HG03039 (cell line): ENCODE results near the gene STIMATE.

Source experiments
- ATAC-seq: cut with Tn5 transposase; IDR thresholded peaks from one replicate; pipeline ENCODE4 v1.9.1; 2021; ENCODE audit warnings: mild to moderate bottlenecking, moderate library complexity; ENCODE audit not compliant: unreplicated experiment

The STIMATE gene

GRCh38 chr3:52897130-52898122 is at the start of gene STIMATE:
STIMATE (minus strand) TSS chr3:52897548; CDS start chr3:52897450, 98 bp downstream.
- ATAC-seq: peak; percentile 85

- no peak for ATAC-seq
These were observed 42.3 kb upstream of the STIMATE start for GRCh38 chr3:52939600-52939999.

DNA sequence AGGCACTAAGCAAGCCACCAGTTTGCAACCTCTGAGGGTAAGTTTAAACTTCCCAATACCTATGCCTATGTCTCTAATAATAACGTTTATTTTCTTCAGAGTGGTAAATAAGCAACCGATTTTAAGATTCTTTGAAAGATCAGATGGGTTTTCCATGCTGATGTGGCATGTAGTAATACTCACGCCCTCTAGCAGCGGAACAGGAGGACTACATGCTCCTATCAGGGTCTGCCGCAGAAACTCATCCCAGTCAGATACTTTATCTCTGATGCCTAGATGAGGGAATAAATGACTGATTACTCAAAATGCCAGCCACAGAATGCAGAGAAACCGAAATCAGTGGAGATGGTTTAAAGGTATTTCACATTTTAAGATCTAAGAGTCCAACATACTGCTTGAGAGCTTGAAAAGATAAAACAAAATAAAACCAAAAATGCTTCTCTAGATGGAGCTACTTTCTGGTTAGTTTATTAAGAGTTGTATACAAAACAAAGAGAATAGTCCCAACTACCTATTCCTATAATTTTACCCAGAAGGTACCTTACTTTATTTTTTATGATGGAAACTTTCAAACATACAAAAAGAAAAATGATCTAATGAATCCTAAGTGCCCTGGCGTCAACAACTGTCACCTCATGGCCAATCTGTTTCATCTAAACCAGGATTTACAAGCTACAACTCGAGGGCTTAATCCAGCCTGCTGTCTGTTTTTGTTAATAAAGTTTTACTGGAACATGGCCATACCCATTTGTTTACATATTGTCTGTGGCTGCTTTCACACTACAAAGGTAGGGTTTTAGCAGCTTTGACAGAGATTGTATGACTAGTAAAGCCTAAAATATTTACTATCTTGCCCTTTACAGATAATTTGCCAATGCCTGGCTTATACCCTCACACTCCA is 37.5 kb upstream of the STIMATE start:
- peak; percentile 49 for ATAC-seq

GRCh38 chr3:52931889-52932288 is 34.5 kb upstream of the STIMATE start:
- ATAC-seq: no peak

GRCh38 chr3:52931328-52931727 is 34.0 kb upstream of the STIMATE start:
- ATAC-seq: no peak

- no peak for ATAC-seq
These were observed 33.4 kb upstream of the STIMATE start for GRCh38 chr3:52930748-52931147.

DNA sequence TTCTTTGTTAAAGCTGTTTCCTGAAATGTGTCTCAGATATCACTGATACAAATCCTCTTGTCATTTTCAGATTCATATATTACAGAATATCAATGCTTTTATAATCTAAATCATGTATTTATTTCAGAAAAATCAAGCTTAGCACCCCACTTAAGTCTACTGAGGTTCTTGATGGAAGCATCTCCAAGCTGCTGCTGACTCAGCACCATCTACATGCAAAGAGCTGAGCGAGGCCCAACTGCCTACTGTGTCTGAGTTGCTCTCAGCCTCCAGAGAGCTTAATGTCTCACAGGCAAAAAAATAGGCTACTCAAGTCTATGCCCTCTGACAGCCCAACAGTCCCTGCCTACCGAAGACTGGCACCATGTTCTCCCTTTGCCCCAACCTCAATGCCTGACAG is 29.2 kb upstream of the STIMATE start:
- no peak for ATAC-seq

DNA sequence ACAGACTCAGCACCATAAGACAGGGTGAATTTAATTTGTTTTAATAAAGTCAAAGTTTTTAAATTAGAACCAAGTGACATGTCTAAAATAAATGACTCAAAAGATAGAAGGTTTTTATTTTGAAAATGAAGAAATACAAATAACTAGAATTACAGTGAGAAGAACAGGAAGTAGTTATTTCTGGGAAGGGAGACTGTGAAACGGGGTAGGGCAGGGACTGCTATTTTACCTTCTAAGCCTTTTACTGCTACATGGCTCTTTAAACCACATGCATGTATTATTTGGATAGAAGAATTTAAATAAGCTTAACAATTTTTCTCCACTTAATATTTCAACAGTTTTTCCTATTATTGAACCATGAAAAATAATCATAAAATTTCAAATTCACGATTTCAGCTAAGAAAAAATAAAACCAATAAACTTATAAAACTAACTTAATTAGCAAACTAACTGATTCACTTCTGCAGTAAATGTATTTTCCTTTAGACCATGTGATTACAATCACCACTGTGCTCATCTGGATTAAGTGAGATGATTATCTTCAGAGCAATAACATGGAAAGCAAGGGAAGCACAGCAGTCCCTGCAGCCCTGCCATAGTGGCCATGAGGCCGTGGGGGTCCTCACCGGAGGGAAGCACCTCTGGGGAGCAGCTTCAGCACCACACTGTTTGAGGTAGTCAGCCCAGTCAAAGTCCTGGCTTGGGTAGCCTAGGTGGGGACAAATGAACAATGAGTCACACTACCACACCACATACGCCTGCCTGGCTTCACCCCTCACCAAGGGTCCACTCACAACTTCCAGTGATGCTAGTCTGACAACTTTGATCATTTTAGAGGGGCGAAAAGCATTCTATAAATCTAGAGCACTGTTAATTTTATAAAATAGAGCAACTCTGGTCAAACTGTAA is 28.3 kb upstream of the STIMATE start:
- no peak for ATAC-seq

GRCh38 chr3:52923963-52924362 is 26.6 kb upstream of the STIMATE start:
- ATAC-seq: no peak

DNA sequence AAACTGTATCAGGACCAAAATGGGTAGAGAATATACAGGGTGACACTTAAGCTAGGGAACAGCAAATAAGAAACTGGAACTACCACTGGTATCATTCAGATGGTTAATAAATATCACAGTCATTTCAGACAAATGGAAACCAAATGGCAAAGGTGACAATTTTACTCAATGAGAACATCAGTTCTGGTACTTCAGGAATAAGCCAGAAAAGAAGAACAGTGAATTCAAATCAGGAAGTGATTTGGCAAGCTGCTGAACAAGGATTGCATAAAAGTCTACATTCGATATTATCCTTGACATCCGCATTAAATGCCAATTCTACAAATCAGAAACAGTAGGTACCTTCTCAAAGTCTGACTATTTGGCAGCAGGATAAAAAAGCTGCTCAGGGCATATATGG is 23.5 kb upstream of the STIMATE start:
- no peak for ATAC-seq

DNA sequence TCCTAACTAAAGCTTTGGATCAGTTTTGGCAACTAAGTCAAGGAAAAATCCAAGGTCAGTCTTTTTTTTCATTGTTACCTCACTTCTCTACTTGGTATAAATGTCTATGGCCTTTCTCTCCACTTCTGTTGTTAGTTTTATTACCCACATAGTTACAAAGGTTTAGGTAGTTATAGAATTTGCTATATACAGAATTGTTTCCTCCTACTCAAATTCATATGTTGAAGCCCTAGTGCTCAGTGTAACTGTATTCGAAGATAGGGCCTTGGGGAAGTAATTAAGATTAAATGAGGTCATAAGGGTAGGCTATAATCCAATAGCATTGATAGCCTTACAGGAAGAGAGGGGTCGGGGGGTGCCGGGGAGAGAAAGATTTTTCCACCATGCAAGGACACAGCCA is 19.7 kb upstream of the STIMATE start:
- ATAC-seq: no peak

DNA sequence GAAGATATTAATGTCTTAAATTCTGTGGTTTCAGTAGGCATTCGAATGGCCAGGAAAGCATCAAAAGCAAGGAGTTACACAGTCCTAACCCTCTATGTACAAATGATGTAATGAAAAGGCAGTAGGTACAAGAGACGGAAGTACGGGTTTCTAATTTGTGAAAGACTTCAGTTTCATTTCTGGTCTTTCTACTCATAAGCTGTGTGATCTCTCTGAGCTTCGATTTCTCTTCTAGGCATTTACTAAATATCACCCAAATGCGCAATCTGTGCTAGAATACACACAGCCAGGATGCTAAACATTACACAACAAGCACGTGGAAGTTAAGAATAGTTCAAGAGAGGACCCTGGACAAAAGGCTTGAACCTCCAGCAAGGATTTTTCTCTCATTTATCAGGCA is 17.9 kb upstream of the STIMATE start:
- no peak for ATAC-seq

GRCh38 chr3:52912885-52913731 is 15.8 kb upstream of the STIMATE start:
- ATAC-seq: no peak

DNA sequence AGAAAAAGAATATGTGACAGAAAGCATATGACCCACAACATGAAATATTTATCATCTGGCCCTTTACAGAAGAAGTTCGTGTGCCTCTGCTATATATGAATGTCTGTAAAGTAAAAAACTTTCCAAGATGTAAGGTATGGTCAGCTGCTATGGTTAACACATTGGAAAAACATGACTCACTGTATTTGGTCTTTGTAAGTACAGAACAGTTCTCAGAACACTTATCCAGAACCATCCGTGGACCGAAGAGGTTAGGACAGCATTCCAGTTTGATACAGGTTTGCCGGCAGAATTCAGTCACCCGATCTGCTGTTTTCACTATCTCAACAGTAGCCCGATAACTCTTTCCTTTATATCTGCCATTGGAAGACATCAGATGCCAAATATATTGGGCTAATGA is 13.5 kb upstream of the STIMATE start:
- ATAC-seq: no peak

DNA sequence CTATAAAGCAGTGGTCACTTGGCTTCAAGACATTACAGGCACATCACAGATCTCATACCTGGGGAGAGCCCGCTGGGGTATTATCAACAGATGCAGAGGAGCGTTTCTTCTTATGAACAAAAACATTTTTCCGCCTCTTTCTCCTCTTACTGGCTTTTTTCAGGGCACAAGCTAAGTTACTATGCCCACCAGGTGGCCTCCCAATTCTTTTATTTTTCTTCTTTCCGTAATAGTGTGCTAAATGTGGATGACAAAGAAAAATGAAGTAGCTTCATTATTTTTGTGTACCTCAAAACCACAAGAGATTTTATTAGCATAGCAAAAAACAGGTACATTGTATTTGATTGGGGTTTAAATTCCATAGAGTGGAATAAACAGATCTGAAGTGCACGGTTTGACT is 10.1 kb upstream of the STIMATE start:
- ATAC-seq: no peak

- ATAC-seq: no peak
These were observed 7.2 kb upstream of the STIMATE start for GRCh38 chr3:52904552-52904951.

GRCh38 chr3:52904000-52904399 is 6.7 kb upstream of the STIMATE start:
- no peak for ATAC-seq

GRCh38 chr3:52896613-52897012 is 735 bp downstream of the STIMATE start:
- no peak for ATAC-seq

- ATAC-seq: no peak
These were observed 1.2 kb downstream of the STIMATE start for GRCh38 chr3:52896151-52896550.

DNA sequence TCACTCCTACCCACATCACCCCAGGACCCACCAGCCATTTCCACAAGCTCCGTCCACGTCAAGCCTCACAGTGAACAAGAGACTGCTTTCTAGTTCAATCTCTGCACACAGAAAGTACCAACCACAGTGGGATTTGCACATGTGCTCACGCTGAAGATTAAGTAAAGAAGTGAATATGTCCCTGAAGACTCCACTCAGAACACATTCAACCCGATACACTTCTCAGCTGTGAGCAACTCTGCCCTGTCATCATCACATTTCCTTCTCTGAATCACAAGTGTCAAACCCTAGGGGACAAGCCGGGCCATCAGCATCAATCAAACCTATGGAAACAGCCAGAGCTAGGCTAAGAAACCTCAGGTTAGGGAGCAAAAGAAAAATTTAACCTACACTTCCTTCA is 1.9 kb downstream of the STIMATE start:
- ATAC-seq: no peak
